GM10248 (cell line): ENCODE data around the gene ZC2HC1B.

Experiments
- CTCF ChIA-PET: fragments of 300-600 bp; sonication (Branson Sonifier 250); formaldehyde crosslinking; extraction: SDS; loops from one replicate; lab custom pipeline; 2021; ENCODE audit warnings: antibody characterized with exemption; lab: Yijun Ruan, JAX
- POLR2A ChIA-PET: fragments of 350-650 bp; sonication (Branson Sonifier 250); formaldehyde crosslinking; extraction: SDS; loops from one replicate; lab custom pipeline; 2020; ENCODE audit warnings: antibody characterized with exemption; lab: Yijun Ruan, JAX
- DNase-seq: peaks from one replicate; pipeline ENCODE4 v3.0.0; 2012; ENCODE audit errors: extremely low spot score
- TF ChIP-seq, protein P1 (sequence below): IDR thresholded peaks from 2 replicates; pipeline ENCODE4 v1.5.1; 2012; ENCODE audit warnings: mild to moderate bottlenecking, low read depth; ENCODE audit errors: extremely low read depth, missing control alignments, control extremely low read depth

Gene ZC2HC1B

GRCh38 chr6:143864234-143864633, at the start of gene ZC2HC1B:
Gene ZC2HC1B (plus strand): TSS chr6:143864474. CDS start chr6:143864540, 66 bp downstream.
- no peak for DNase-seq
- TF ChIP-seq, protein P1, sequence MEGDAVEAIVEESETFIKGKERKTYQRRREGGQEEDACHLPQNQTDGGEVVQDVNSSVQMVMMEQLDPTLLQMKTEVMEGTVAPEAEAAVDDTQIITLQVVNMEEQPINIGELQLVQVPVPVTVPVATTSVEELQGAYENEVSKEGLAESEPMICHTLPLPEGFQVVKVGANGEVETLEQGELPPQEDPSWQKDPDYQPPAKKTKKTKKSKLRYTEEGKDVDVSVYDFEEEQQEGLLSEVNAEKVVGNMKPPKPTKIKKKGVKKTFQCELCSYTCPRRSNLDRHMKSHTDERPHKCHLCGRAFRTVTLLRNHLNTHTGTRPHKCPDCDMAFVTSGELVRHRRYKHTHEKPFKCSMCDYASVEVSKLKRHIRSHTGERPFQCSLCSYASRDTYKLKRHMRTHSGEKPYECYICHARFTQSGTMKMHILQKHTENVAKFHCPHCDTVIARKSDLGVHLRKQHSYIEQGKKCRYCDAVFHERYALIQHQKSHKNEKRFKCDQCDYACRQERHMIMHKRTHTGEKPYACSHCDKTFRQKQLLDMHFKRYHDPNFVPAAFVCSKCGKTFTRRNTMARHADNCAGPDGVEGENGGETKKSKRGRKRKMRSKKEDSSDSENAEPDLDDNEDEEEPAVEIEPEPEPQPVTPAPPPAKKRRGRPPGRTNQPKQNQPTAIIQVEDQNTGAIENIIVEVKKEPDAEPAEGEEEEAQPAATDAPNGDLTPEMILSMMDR, result no peak
- ChIA-PET CTCF (interaction anchor here (1.0 to 1.3 kb wide), 3 partner anchors 21 to 80 kb away, joined by 3 to 6 read pairs (median 4); no protein-coding TSS in a partner anchor), POLR2A (no interaction called here)

DNA sequence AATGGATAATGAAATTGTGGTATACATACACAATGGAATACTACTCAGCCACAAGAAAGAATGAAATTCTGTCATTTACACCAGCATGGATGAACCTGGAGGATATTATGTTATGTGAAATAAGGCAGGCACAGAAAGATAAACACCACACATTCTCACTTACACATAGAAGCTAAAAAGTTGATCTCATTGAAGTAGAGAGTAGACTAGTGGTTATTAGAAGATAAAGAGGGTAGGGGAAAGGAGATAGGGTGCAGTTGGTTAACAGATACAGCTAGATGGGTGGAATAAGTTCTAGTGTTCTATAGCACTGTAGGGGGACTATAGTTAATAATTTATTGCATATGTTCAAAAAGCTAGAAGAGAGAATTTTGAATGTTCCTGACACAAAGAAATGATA, 46.7 kb upstream of the ZC2HC1B start:
- no peak for DNase-seq
- TF ChIP-seq, protein P1, result no peak
- CTCF ChIA-PET, result interaction anchor here (1.4 kb wide), 1 partner anchor 11 kb away, joined by 3 read pairs; no protein-coding TSS in a partner anchor
- POLR2A ChIA-PET, result no interaction called here

GRCh38 chr6:143821359-143821758, 42.9 kb upstream of the ZC2HC1B start:
- POLR2A ChIA-PET, result no interaction called here
- DNase-seq, result no peak
- CTCF ChIA-PET, result interaction anchor here (1.0 to 2.0 kb wide), 5 partner anchors 11 to 246 kb away, joined by 3 to 7 read pairs (median 6); no protein-coding TSS in a partner anchor
- TF ChIP-seq, protein P1, result no peak

DNA sequence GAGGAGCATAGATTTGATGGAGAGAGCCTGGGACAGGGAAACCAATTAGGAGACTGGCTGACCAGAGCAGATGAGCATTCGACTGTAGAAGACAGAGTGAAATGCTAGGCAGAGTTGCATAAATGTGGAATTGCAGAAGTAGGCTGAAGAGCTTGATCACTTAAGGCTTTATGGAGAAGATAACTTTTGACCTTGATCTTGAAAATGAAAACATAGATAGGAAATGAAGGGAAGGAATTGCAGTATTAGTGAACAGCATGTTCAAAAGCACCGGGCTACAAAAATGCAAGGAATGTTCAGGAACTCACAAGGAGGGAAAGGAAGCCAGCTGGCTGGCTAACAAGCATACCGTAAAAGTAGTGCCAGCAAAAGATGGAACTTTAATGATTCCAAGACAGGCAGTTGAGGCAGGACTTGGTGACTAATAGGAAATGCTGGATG, 41.7 kb upstream of the ZC2HC1B start:
- POLR2A ChIA-PET, result no interaction called here
- TF ChIP-seq, protein P1, result no peak
- no peak for DNase-seq
- CTCF ChIA-PET, result interaction anchor here (1.8 to 2.0 kb wide), 2 partner anchors 14 to 16 kb away, joined by 6 to 7 read pairs; no protein-coding TSS in a partner anchor

GRCh38 chr6:143823548-143823947, 40.7 kb upstream of the ZC2HC1B start:
- ChIA-PET CTCF (no interaction called here), POLR2A (no interaction called here)
- no peak for DNase-seq
- TF ChIP-seq, protein P1, result no peak

DNA sequence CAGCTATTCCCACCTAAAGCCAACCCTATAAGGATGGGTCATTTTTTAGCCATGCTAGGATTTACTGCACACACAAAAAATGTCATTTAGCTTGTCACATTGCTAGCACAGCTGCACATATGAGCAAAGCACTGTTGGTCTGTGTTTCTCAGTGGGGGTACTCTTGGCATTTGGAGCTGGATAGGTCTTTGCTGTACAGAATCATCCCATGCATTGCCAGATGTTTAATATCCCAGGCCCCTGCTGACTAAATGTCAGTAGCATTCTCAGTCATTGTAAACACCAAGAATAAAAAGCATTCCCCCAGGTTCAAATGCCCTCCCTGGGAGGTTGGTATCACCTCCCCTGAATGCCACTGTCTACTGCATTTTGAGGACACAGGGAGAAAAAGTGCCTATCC, 35.7 kb upstream of the ZC2HC1B start:
- ChIA-PET POLR2A (no interaction called here), CTCF (no interaction called here)
- DNase-seq, result no peak
- TF ChIP-seq, protein P1, result no peak

GRCh38 chr6:143836150-143836549, 28.1 kb upstream of the ZC2HC1B start:
- no peak for DNase-seq
- TF ChIP-seq, protein P1, result no peak
- POLR2A ChIA-PET, result no interaction called here
- CTCF ChIA-PET, result interaction anchor here (1.2 to 2.5 kb wide), 2 partner anchors 15 to 261 kb away, joined by 3 to 7 read pairs; no protein-coding TSS in a partner anchor
